ENCODE measurements around the gene BMAL2. TPM values are rescaled to one million over a fixed set of nuclear protein-coding genes. Genes with fewer than 3 reads are reported as not detected.
A peak's percentile ranks its signal among the peaks of the same experiment; 100 is the strongest.

BMAL2 gene
- total RNA-seq, 1 experiment from 2014 or later = 23.1 TPM

GRCh38 chr12:27284751-27285150 lies 47.9 kb upstream of the BMAL2 start:
- Histone ChIP-seq H4K5ac (ENCODE audit: insufficient read length, low read depth, low read length) (no peak overlapping the region), H3K9ac (ENCODE audit: extremely low read depth, insufficient read length, low read length) (no peak overlapping the region), H3K27ac (ENCODE audit: insufficient read length, low read depth, low read length) (no peak overlapping the region), H2AFZ (ENCODE audit: low read length) (no peak overlapping the region), H4K91ac (ENCODE audit: insufficient read length, low read depth, low read length) (no peak overlapping the region), H3K18ac (ENCODE audit: insufficient read length, low read depth, low read length) (no peak overlapping the region), H3K4me2 (ENCODE audit: insufficient read depth, insufficient read length, low read length) (no peak overlapping the region), H3K79me2 (ENCODE audit: insufficient read depth, low read length) (no peaks in the 10 kb centered on the region; the same call in 1 of the 2 replicates), H3K4ac (ENCODE audit: low read depth, low read length) (no peak overlapping the region), H2BK120ac (ENCODE audit: low read depth, low read length, poor library complexity, severe bottlenecking) (no peak overlapping the region), H3K9me3 (ENCODE audit: control insufficient read depth, low read depth, low read length) (no peaks in the 10 kb centered on the region), H3K56ac (ENCODE audit: insufficient read length, low read depth, low read length) (no peak overlapping the region), H2BK12ac (ENCODE audit: insufficient read length, low read depth, low read length) (no peak overlapping the region), H3K23ac (ENCODE audit: insufficient read length, low read depth, low read length) (no peak overlapping the region), H3K79me1 (ENCODE audit: insufficient read depth, low read depth, low read length, poor library complexity, severe bottlenecking) (no peaks in the 10 kb centered on the region), H4K20me1 (ENCODE audit: control insufficient read depth, insufficient read depth, insufficient read length) (no peaks in the 10 kb centered on the region), H3K27me3 (ENCODE audit: insufficient read depth, low read length) (no peaks in the 10 kb centered on the region), H3K23me2 (ENCODE audit: insufficient read length, low read depth, low read length, poor library complexity, severe bottlenecking) (no peaks in the 10 kb centered on the region), H4K8ac (replicated peaks; ENCODE audit: insufficient read length, low read depth, low read length) (no peak overlapping the region), H3K4me1 (ENCODE audit: insufficient read depth, low read length) (peaks cover 2% of the 10 kb centered on the region; the same call in 1 of the 2 replicates), H2AK5ac (ENCODE audit: insufficient read length, low read length) (no peak overlapping the region), H3T11ph (ENCODE audit: low read length) (no peak overlapping the region), H3K14ac (ENCODE audit: insufficient read depth, low read length) (no peak overlapping the region), H2BK15ac (ENCODE audit: low read depth, low read length) (no peak overlapping the region), H2BK5ac (ENCODE audit: insufficient read length, low read length) (no peak overlapping the region), H2BK20ac (ENCODE audit: low read depth, low read length, poor library complexity, severe bottlenecking) (no peak overlapping the region)
- H3K4me3 Mint-ChIP-seq = no peak overlapping the region
- WGBS (ENCODE audit: extremely low coverage, insufficient read length, low lambda C conversion rate) = no CpG with 5 or more reads among the region's 2 CpGs
- H3K27ac Mint-ChIP-seq = peak overlapping the region in 2 of 3 experiments; percentile 17 to 22; a peak in 2 of 7 replicates
- peaks cover 23 to 27% of the 10 kb centered on the region in 2 experiments for H3K4me1 Mint-ChIP-seq
- no peaks in the 10 kb centered on the region for H3K27me3 Mint-ChIP-seq (ENCODE audit: low read depth)
- DNase-seq = no peak
- TF ChIP-seq CTCF (conservative IDR thresholded peaks at IDR 0.05) = no peak
- H3K9me3 Mint-ChIP-seq = no peaks in the 10 kb centered on the region
- no peaks in the 10 kb centered on the region for H3K36me3 Mint-ChIP-seq (ENCODE audit: insufficient read depth in 1 of 3, low read depth in 3 of 3)
